T-helper 2 cell treated with Interferon-gamma antibody and Interleukin-4, amounts not matched to agents 5 μg/mL and 100 μg/mL, for 36 hours (primary cell): ENCODE data around the gene NFE2L1.
A peak's percentile ranks its signal among the peaks of the same experiment; 100 is the strongest.
"Not testable (repeated sequence)": the region's sequence is repeated elsewhere in the genome, so short reads cannot be mapped to it uniquely, and the experiment has no call there.

Source experiments
- DNase-seq: peaks from one replicate; pipeline ENCODE4 v3.0.0; 2021; ENCODE audit warnings: low spot score
- H3K27ac Mint-ChIP-seq: one replicate; pipeline ENCODE4 v1.8.0; 2021; ENCODE audit warnings: mild to moderate bottlenecking, mixed read lengths
- H3K27me3 Mint-ChIP-seq: one replicate; pipeline ENCODE4 v1.8.0; 2021; ENCODE audit warnings: low read depth, mixed read lengths
- H3K36me3 Mint-ChIP-seq: one replicate; pipeline ENCODE4 v1.8.0; 2021; ENCODE audit warnings: low read depth, mixed read lengths
- H3K4me1 Mint-ChIP-seq: one replicate; pipeline ENCODE4 v1.8.0; 2021; ENCODE audit warnings: low read depth, mixed read lengths
- H3K4me3 Mint-ChIP-seq: one replicate; pipeline ENCODE4 v1.8.0; 2022; ENCODE audit warnings: mild to moderate bottlenecking, moderate library complexity, mixed read lengths
- H3K9me3 Mint-ChIP-seq: one replicate; pipeline ENCODE4 v1.8.0; 2021; ENCODE audit warnings: mixed read lengths

NFE2L1 gene

GRCh38 chr17:48047741-48048383 is at the start of gene NFE2L1:
Gene NFE2L1 (plus strand): TSS chr17:48048359. CDS start chr17:48051119, 2,760 bp downstream.
- Mint-ChIP-seq H3K36me3 (peaks cover 22% of the 10 kb centered on the region), H3K27ac (peak within 1 kb of the TSS; percentile 98), H3K4me1 (peaks cover 39% of the 10 kb centered on the region), H3K27me3 (no peaks in the 10 kb centered on the region), H3K9me3 (no peaks in the 10 kb centered on the region), H3K4me3 (peak within 1 kb of the TSS; percentile 98)
- DNase-seq: peak; percentile 98

GRCh38 chr17:47999582-47999981 is 48.6 kb upstream of the NFE2L1 start:
- DNase-seq: no peak
- Mint-ChIP-seq H3K36me3 (no peaks in the 10 kb centered on the region), H3K9me3 (no peaks in the 10 kb centered on the region), H3K4me3 (no peak overlapping the region), H3K4me1 (peaks cover 4% of the 10 kb centered on the region), H3K27me3 (peaks cover 16% of the 10 kb centered on the region), H3K27ac (no peak overlapping the region)

GRCh38 chr17:48001197-48001596 is 47.0 kb upstream of the NFE2L1 start:
- Mint-ChIP-seq H3K27me3 (peaks cover 15% of the 10 kb centered on the region), H3K4me3 (no peak overlapping the region), H3K36me3 (no peaks in the 10 kb centered on the region), H3K4me1 (peaks cover 9% of the 10 kb centered on the region), H3K27ac (no peak overlapping the region), H3K9me3 (no peaks in the 10 kb centered on the region)
- no peak for DNase-seq

- not testable (repeated sequence) for H3K27ac Mint-ChIP-seq, H3K4me1 Mint-ChIP-seq, H3K4me3 Mint-ChIP-seq
Observed at GRCh38 chr17:48001657-48002056, 46.5 kb upstream of the NFE2L1 start.

GRCh38 chr17:48002266-48002915 is 45.8 kb upstream of the NFE2L1 start:
- Mint-ChIP-seq H3K27me3 (peaks cover 23% of the 10 kb centered on the region), H3K9me3 (no peaks in the 10 kb centered on the region), H3K36me3 (no peaks in the 10 kb centered on the region), H3K4me3 (no peak overlapping the region), H3K4me1 (peaks cover 9% of the 10 kb centered on the region), H3K27ac (no peak overlapping the region)
- DNase-seq: no peak

More at GRCh38 chr17:48001657-48002056, 46.5 kb upstream of the NFE2L1 start:
- not testable (repeated sequence) for H3K36me3 Mint-ChIP-seq, DNase-seq, H3K9me3 Mint-ChIP-seq
- H3K27me3 Mint-ChIP-seq: peaks cover 17% of the 10 kb centered on the region

GRCh38 chr17:48002916-48003416 is 45.2 kb upstream of the NFE2L1 start:
- H3K27ac Mint-ChIP-seq: no peak overlapping the region
- H3K27me3 Mint-ChIP-seq: peaks cover 20% of the 10 kb centered on the region
- no peak for DNase-seq
- H3K9me3 Mint-ChIP-seq: no peaks in the 10 kb centered on the region
- H3K4me1 Mint-ChIP-seq: peaks cover 9% of the 10 kb centered on the region
- H3K4me3 Mint-ChIP-seq: no peak overlapping the region
- H3K36me3 Mint-ChIP-seq: no peaks in the 10 kb centered on the region

GRCh38 chr17:48003417-48004151 is 44.6 kb upstream of the NFE2L1 start:
- DNase-seq: no peak
- no peaks in the 10 kb centered on the region for H3K36me3 Mint-ChIP-seq
- H3K9me3 Mint-ChIP-seq: no peaks in the 10 kb centered on the region
- H3K4me1 Mint-ChIP-seq: peaks cover 9% of the 10 kb centered on the region
- H3K4me3 Mint-ChIP-seq: no peak overlapping the region
- H3K27me3 Mint-ChIP-seq: peaks cover 21% of the 10 kb centered on the region
- H3K27ac Mint-ChIP-seq: no peak overlapping the region

GRCh38 chr17:48004983-48005382 is 43.2 kb upstream of the NFE2L1 start:
- Mint-ChIP-seq H3K4me3 (no peak overlapping the region), H3K36me3 (no peaks in the 10 kb centered on the region), H3K4me1 (peaks cover 9% of the 10 kb centered on the region), H3K27me3 (peaks cover 25% of the 10 kb centered on the region), H3K9me3 (no peaks in the 10 kb centered on the region), H3K27ac (no peak overlapping the region)
- no peak for DNase-seq

- H3K36me3 Mint-ChIP-seq: no peaks in the 10 kb centered on the region
- H3K4me1 Mint-ChIP-seq: peaks cover 17% of the 10 kb centered on the region
- H3K9me3 Mint-ChIP-seq: no peaks in the 10 kb centered on the region
- no peak overlapping the region for H3K4me3 Mint-ChIP-seq
- no peak for DNase-seq
- peaks cover 36% of the 10 kb centered on the region for H3K27me3 Mint-ChIP-seq
- no peak overlapping the region for H3K27ac Mint-ChIP-seq
Observed at GRCh38 chr17:48006936-48007709, 41.0 kb upstream of the NFE2L1 start.

GRCh38 chr17:48010193-48010592 is 38.0 kb upstream of the NFE2L1 start:
- Mint-ChIP-seq H3K27ac (no peak overlapping the region), H3K9me3 (no peaks in the 10 kb centered on the region), H3K27me3 (peaks cover 54% of the 10 kb centered on the region), H3K4me1 (peaks cover 17% of the 10 kb centered on the region), H3K4me3 (no peak overlapping the region), H3K36me3 (no peaks in the 10 kb centered on the region)
- no peak for DNase-seq

- peaks cover 51% of the 10 kb centered on the region for H3K27me3 Mint-ChIP-seq
- peak; percentile 20 for DNase-seq
- peak overlapping the region; percentile 58 for H3K27ac Mint-ChIP-seq
- H3K4me1 Mint-ChIP-seq: peaks cover 20% of the 10 kb centered on the region
- no peaks in the 10 kb centered on the region for H3K9me3 Mint-ChIP-seq
- H3K36me3 Mint-ChIP-seq: no peaks in the 10 kb centered on the region
- peak overlapping the region; percentile 79 for H3K4me3 Mint-ChIP-seq
Observed at GRCh38 chr17:48011405-48012150, 36.6 kb upstream of the NFE2L1 start.

- DNase-seq: peak; percentile 54
- H3K27ac Mint-ChIP-seq: no peak overlapping the region
- H3K4me1 Mint-ChIP-seq: peaks cover 22% of the 10 kb centered on the region
Observed at GRCh38 chr17:48012151-48012520, 36.0 kb upstream of the NFE2L1 start.

GRCh38 chr17:48012654-48013053 is 35.5 kb upstream of the NFE2L1 start:
- Mint-ChIP-seq H3K9me3 (no peaks in the 10 kb centered on the region), H3K4me3 (peak overlapping the region; percentile 79), H3K27me3 (peaks cover 44% of the 10 kb centered on the region), H3K36me3 (no peaks in the 10 kb centered on the region), H3K27ac (no peak overlapping the region), H3K4me1 (peaks cover 27% of the 10 kb centered on the region)
- DNase-seq: no peak

More at GRCh38 chr17:48012151-48012520, 36.0 kb upstream of the NFE2L1 start:
- no peaks in the 10 kb centered on the region for H3K36me3 Mint-ChIP-seq
- no peaks in the 10 kb centered on the region for H3K9me3 Mint-ChIP-seq
- peak overlapping the region; percentile 79 for H3K4me3 Mint-ChIP-seq
- peaks cover 48% of the 10 kb centered on the region for H3K27me3 Mint-ChIP-seq
